ENCODE data around the gene LHX4.

The LHX4 gene

GRCh38 chr1:180272395-180272794 is 42.3 kb downstream of the LHX4 start:
- TF ChIP-seq CTCF (conservative IDR thresholded peaks at IDR 0.05), result no peak
- H3K27ac ChIP-seq, result no peak overlapping the region

- no peak overlapping the region for H3K27ac ChIP-seq
- TF ChIP-seq CTCF (conservative IDR thresholded peaks at IDR 0.05), result no peak
Measured at GRCh38 chr1:180273066-180273465, 43.0 kb downstream of the LHX4 start.

GRCh38 chr1:180274221-180274620 is 44.2 kb downstream of the LHX4 start:
- no peak overlapping the region for H3K27ac ChIP-seq
- TF ChIP-seq CTCF (conservative IDR thresholded peaks at IDR 0.05), result no peak

GRCh38 chr1:180275726-180276125 is 45.7 kb downstream of the LHX4 start:
- H3K27ac ChIP-seq, result no peak overlapping the region
- no peak for TF ChIP-seq CTCF (conservative IDR thresholded peaks at IDR 0.05)

GRCh38 chr1:180277476-180278193 is 47.6 kb downstream of the LHX4 start:
- no peak overlapping the region for H3K27ac ChIP-seq
- no peak for TF ChIP-seq CTCF (conservative IDR thresholded peaks at IDR 0.05)

- TF ChIP-seq CTCF (conservative IDR thresholded peaks at IDR 0.05), result no peak
- no peak overlapping the region for H3K27ac ChIP-seq
Measured at GRCh38 chr1:180278194-180278515, 48.1 kb downstream of the LHX4 start.

GRCh38 chr1:180278596-180279395 is 48.7 kb downstream of the LHX4 start:
- no peak for TF ChIP-seq CTCF (conservative IDR thresholded peaks at IDR 0.05)
- no peak overlapping the region for H3K27ac ChIP-seq
